ENCODE data around the gene ABCB4. TPM values are rescaled to one million over a fixed set of nuclear protein-coding genes. Genes with fewer than 3 reads are reported as not detected.

The ABCB4 gene
- total RNA-seq, result 0.86 TPM in 1 of 2 replicates, not detected in the other

DNA sequence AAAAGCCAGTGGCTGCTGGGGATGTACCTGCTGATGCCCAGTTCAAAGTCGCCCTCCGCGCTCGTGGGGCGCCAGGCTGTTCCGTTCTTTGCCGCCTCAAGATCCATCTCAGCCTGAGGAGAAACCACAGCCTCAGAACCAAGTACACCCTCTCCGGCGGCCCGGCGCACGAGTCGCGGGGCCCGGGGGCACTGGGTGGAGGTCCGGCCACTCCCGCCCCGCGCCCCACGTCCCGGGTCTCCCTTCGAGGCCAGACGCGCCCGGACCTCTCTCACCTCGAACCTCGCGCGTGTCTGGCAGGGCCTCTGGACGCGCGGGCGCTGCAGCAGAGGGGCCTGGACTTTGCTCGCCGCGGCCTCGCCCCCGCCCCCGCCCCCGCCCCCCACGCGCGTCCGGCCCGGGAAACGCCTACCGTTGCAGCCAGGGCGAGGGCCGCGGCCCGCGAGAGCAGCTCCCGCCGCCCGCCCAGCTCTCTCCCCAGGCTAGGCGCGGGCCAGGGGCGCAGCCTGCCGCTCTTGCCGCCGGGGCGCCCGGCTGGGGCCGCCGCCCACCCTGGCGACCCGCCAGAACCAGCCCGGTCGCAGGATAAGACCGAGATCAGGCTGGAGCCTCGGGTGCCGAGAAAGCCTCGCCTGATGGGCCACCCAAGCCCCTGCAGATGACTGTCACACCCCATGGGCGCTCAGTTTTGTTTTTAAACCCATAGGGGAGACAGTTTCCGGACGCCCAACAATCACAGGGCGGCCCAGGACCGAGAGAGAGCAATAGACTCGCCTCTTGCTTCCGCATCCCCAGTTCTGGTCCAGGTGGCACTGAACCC is at the start of gene ABCB4:
ABCB4 (minus strand) TSS at position 322 of the 820 bp plus-strand sequence; CDS start at position 107, 215 bp downstream.

Other genes starting within 250 kb of the ABCB4 start
- 3.5 and 14.2 TPM in 2 replicates for gene CROT, start 130.0 kb downstream of the ABCB4 start, total RNA-seq
- 2.4 TPM in 1 of 2 replicates, not detected in the other for gene ABCB1, start 125.2 kb upstream of the ABCB4 start, total RNA-seq
- gene RUNDC3B, start 152.7 kb upstream of the ABCB4 start, total RNA-seq, result under 0.01 TPM in 1 of 2 replicates, not detected in the other

All from placental pericyte (primary cell).